Pancreas (tissue), 10 donors: ENCODE data around the gene FARSB. TPM values are rescaled to one million over a fixed set of nuclear protein-coding genes. Genes with fewer than 3 reads are reported as not detected.

Source experiments
- ATAC-seq, 4 donors: fragments of 200-7000 bp; cut with Tn5 transposase; one replicate each; pipeline versions ENCODE4 v1.8.0 to v1.9.1; 2020; ENCODE audit warnings: mild to moderate bottlenecking in 4 of 4, moderate library complexity in 4 of 4
- DNase-seq, 6 donors: peaks; one replicate each; pipeline ENCODE4 v3.0.0-alpha.2; 2020
- FAIRE-seq: peaks from 2 replicates; lab custom pipeline; 2012; peaks lifted over from hg19 to GRCh38; lab: Jason Lieb, UNC
- H3K27ac ChIP-seq, 4 donors: fragments of 200-600 bp; sonication (generic); 1 replicate in 3 of 4; 2 replicates in 1 of 4; pipeline versions ENCODE4 v1.5.0 to v1.8.0; 2020
- H3K27me3 ChIP-seq, 4 donors: fragments of 200-600 bp; one replicate each; pipeline ENCODE4 v1.8.0; 2021
- H3K36me3 ChIP-seq, 3 donors: fragments of 200-600 bp; sonication (generic) in 1 of 3; one replicate each; pipeline versions ENCODE4 v1.5.0 to v1.8.0; 2020 to 2021
- H3K4me1 ChIP-seq, 3 donors: fragments of 200-600 bp; one replicate each; pipeline ENCODE4 v1.8.0; 2021
- H3K4me3 ChIP-seq, 4 donors: fragments of 200-600 bp; sonication (generic) in 2 of 4; one replicate each; pipeline versions ENCODE4 v1.5.0 to v1.8.0; 2020 to 2021
- H3K9me3 ChIP-seq, 4 donors: fragments of 200-600 bp; one replicate each; pipeline ENCODE4 v1.8.0; 2021
- WGBS, 2 donors: extraction: QIAGEN DNeasy Blood & Tissue Kit; methylation state at CpG; one replicate each; pipeline ENCODE4 v1.1.7; 2013; 5-methylcytosine and 5-hydroxymethylcytosine counted together
- intact Hi-C, 3 donors: fragments of 100-400 bp; cut with DNase I; formaldehyde crosslinking; loops; one replicate each; pipeline versions ENCODE4 v1.11.1 to v1.14.2; 2022
- polyA plus RNA-seq, 2 donors: library from polyadenylated mRNA; stranded (reverse); fragments of 200-250 nt; gene quantifications; one replicate each; pipeline ENCODE4 v1.2.3, GENCODE V29; 2013
- total RNA-seq, 6 donors: library from RNA; stranded (reverse); fragmentation: NEBNext Ultra II Directional in 4 of 6; extraction: Animal tissue kit (Norgen Biotek cat#: 25700) in 4 of 6; gene quantifications; one replicate each; pipeline versions ENCODE4 v1.2.1 to v1.2.4, GENCODE V29; 2021 to 2023
- TF ChIP-seq, protein P1 (sequence below), 4 donors: fragments of 200-600 bp; sonication (generic) in 3 of 4; IDR thresholded peaks; one replicate each; pipeline versions ENCODE4 v1.5.0 to v1.8.0; 2021; ENCODE audit warnings: antibody characterized with exemption in 4 of 4
- donor health status: healthy with polysubstance abuse.
- donor health status: DM: no; HTN: no; CAD: no; lungs with moderate emphysema.
- donor health status: DM: no; HTN: no; CAD: no.
- donor health status: control.
- donor health status: control.
- donor health status: Bipolar disorder and iron deficiency.
- donor health status: DM: yes; HTN: yes; CAD: no.
- donor health status: DM: no; HTN: no; CAD: no.
- donor health status: DM: no; HTN: no; CAD: no.
- donor health status: DM: yes; HTN: yes; CAD: no.

The FARSB gene
- total and polyA plus RNA-seq, 8 donors = 6.1 to 13.7 (median 9.1) TPM

DNA sequence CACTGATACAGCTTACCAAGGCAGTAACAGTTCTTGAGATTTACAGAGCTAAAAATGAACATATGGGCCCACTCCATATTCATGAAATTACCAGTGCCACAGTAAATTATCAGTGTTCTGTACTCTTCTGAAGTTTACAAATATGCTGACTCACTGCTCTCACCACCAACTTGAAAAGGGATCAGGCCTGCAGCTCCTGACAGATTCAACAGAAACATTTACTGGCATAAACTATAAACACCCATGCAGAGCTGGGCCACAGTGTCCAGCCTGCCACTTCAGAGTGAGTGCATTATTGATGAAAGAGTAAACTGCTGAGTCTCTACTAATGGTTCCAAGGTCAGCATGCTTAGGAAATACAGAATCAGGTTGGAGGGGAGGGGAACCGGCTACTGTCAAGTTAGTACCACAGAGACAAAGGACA lies 83.1 kb downstream of the FARSB start:
- no peaks in the 10 kb centered on the region for H3K9me3 ChIP-seq
- H3K4me1 ChIP-seq = no peaks in the 10 kb centered on the region
- H3K27me3 ChIP-seq = no peaks in the 10 kb centered on the region
- H3K4me3 ChIP-seq = no peak overlapping the region
- peaks cover 0 to 6% (median 0%) of the 10 kb centered on the region in 3 donors for H3K36me3 ChIP-seq
- H3K27ac ChIP-seq = peak overlapping the region in 1 of 4 donors; percentile 10
- 41 to 60% methylated on average over 1 of the region's 1 CpG for WGBS, 2 donors
- ATAC-seq (peak; percentile 21 to 76 (median 66)), DNase-seq (no peak), FAIRE-seq (no peak)
- intact Hi-C loops = no loop called here
- TF ChIP-seq, protein P1, sequence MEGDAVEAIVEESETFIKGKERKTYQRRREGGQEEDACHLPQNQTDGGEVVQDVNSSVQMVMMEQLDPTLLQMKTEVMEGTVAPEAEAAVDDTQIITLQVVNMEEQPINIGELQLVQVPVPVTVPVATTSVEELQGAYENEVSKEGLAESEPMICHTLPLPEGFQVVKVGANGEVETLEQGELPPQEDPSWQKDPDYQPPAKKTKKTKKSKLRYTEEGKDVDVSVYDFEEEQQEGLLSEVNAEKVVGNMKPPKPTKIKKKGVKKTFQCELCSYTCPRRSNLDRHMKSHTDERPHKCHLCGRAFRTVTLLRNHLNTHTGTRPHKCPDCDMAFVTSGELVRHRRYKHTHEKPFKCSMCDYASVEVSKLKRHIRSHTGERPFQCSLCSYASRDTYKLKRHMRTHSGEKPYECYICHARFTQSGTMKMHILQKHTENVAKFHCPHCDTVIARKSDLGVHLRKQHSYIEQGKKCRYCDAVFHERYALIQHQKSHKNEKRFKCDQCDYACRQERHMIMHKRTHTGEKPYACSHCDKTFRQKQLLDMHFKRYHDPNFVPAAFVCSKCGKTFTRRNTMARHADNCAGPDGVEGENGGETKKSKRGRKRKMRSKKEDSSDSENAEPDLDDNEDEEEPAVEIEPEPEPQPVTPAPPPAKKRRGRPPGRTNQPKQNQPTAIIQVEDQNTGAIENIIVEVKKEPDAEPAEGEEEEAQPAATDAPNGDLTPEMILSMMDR (IDR thresholded peaks at IDR 0.05) = no peak

DNA sequence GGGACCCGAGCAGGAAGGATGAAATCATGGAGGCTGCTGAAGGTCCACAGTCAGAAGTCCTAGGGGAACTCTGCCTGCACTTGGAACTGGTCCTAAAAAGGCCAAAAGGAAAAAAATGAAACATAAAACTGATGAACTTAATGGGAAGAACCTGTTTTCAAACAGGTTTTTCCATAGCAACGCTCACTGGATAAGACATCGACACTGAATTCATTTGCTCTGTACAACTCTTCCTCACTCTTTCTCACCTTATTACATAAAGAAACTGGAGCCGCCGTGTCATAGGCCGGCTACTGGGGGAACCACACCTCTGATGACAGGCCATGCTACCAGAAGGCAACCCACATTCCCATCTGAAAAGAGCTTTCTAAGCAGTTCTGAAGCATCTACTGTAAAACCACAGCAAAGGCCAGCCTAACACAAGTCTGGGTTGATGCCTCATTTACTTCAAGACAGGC lies 83.6 kb downstream of the FARSB start:
- FAIRE-seq = no peak

DNA sequence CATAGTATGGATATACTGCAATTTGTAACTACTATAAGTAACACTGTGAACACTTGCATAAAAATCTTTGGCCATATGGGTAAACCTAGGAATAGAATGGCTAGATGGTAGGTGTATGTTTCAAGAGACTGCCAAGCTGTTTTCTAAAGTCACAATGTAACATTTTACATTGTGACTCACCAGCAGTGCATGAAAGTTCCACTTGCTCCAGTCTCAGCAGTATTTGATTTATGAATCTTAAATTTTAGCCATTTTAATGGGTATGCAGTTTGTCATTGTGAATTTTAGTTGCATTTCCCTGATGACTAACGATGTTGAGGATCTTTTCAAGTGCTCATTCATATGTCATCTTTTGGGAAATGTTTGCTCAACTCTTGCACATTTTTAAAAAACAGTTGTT lies 86.1 kb downstream of the FARSB start:
- Histone ChIP-seq H3K27me3 (no peaks in the 10 kb centered on the region), H3K4me1 (no peaks in the 10 kb centered on the region), H3K9me3 (no peaks in the 10 kb centered on the region), H3K27ac (no peak overlapping the region), H3K4me3 (no peak overlapping the region), H3K36me3 (peaks cover 0 to 6% (median 4%) of the 10 kb centered on the region in 3 donors)
- 90 to 98% methylated on average over 1 of the region's 1 CpG for WGBS, 2 donors
- DNase-seq (no peak), FAIRE-seq (no peak), ATAC-seq (no peak)
- intact Hi-C loops = loop anchor here in 1 of 3 donors (10.0 kb wide), 1 partner anchor 255 kb away; no protein-coding TSS in a partner anchor
- TF ChIP-seq, protein P1 (IDR thresholded peaks at IDR 0.05) = no peak

More for the DNA sequence above, 83.6 kb downstream of the FARSB start:
- no peak for DNase-seq
- Histone ChIP-seq H3K36me3 (peaks cover 0 to 6% (median 0%) of the 10 kb centered on the region in 3 donors), H3K4me3 (no peak overlapping the region), H3K4me1 (no peaks in the 10 kb centered on the region), H3K27me3 (no peaks in the 10 kb centered on the region), H3K27ac (peak overlapping the region in 1 of 4 donors; percentile 10), H3K9me3 (no peaks in the 10 kb centered on the region)
- TF ChIP-seq, protein P1 (IDR thresholded peaks at IDR 0.05) = no peak
- intact Hi-C loops = no loop called here
- peak in 3 of 4 donors; percentile 20 to 34 (median 29) for ATAC-seq
- 56 to 63% methylated on average over 6 of the region's 6 CpGs for WGBS, 2 donors

DNA sequence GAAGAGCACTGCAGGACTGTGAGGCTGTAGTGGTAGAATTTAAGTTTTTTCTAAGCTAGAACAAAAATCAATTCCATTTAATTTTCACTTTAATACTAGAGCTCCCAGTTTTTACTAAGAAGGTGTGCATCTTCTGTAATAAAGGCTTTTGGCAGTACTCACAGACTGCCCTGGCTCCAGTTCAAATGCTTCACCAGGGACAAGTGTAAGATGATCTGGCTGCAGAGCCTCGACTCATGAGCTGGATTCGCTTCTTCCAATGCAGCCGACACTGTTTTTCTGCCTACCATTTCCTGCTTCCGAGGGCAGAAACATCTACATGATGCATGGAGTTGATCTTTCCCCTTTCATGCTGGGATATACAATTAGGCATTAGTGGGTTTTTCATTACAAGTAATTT lies 87.0 kb downstream of the FARSB start:
- DNase-seq (no peak), ATAC-seq (peak in 1 of 4 donors; percentile 26)
- intact Hi-C loops = loop anchor here in 1 of 3 donors (10.0 kb wide), 1 partner anchor 254 kb away; no protein-coding TSS in a partner anchor

More for the DNA sequence above, 87.0 kb downstream of the FARSB start:
- Histone ChIP-seq H3K36me3 (peaks cover 0 to 6% (median 4%) of the 10 kb centered on the region in 3 donors), H3K4me1 (no peaks in the 10 kb centered on the region), H3K27me3 (no peaks in the 10 kb centered on the region), H3K27ac (no peak overlapping the region), H3K9me3 (no peaks in the 10 kb centered on the region), H3K4me3 (no peak overlapping the region)
- 81 to 85% methylated on average over 4 of the region's 4 CpGs for WGBS, 2 donors
- TF ChIP-seq, protein P1 (IDR thresholded peaks at IDR 0.05) = no peak
- no peak for FAIRE-seq
